AG09309 (cell line): ENCODE data around the gene E4F1.

Experiments used
- DNase-seq: peaks from one replicate; pipeline ENCODE4 v3.0.0-alpha.2; 2010; ENCODE audit warnings: low read depth
- H3K4me3 ChIP-seq: 2 replicates; pipeline ENCODE4 v1.5.1; 2011; ENCODE audit warnings: mild to moderate bottlenecking, low read depth, low read length, moderate library complexity; ENCODE audit not compliant: control insufficient read depth
- CTCF ChIP-seq: IDR thresholded peaks from 2 replicates; pipeline ENCODE4 v1.5.1; 2011; ENCODE audit warnings: mild to moderate bottlenecking, low read depth, low read length, inconsistent platforms; ENCODE audit not compliant: insufficient read depth, control insufficient read depth; ENCODE audit errors: missing control alignments

Gene E4F1

GRCh38 chr16:2228161-2228824 lies 4.9 kb downstream of the E4F1 start:
- no peak overlapping the region for H3K4me3 ChIP-seq
- no peak for DNase-seq
- no peak for TF ChIP-seq CTCF

- no peak for TF ChIP-seq CTCF
- DNase-seq: no peak
- H3K4me3 ChIP-seq: no peak overlapping the region
Measured at GRCh38 chr16:2229091-2229490, 5.7 kb downstream of the E4F1 start.

- H3K4me3 ChIP-seq: no peak overlapping the region
- DNase-seq: no peak
- no peak for TF ChIP-seq CTCF
Measured at GRCh38 chr16:2229632-2230250, 6.3 kb downstream of the E4F1 start.

- no peak for TF ChIP-seq CTCF
- no peak for DNase-seq
- H3K4me3 ChIP-seq: no peak overlapping the region
Measured at GRCh38 chr16:2230376-2230775, 7.0 kb downstream of the E4F1 start.

- DNase-seq: no peak
- no peak overlapping the region for H3K4me3 ChIP-seq
- TF ChIP-seq CTCF: no peak
Measured at GRCh38 chr16:2231016-2231931, 7.9 kb downstream of the E4F1 start.

- no peak for TF ChIP-seq CTCF
- no peak overlapping the region for H3K4me3 ChIP-seq
- DNase-seq: no peak
Measured at GRCh38 chr16:2232094-2232990, 9.0 kb downstream of the E4F1 start.
